PC-9 (cell line): ENCODE data around the gene MICAL2. TPM values are rescaled to one million over a fixed set of nuclear protein-coding genes. Genes with fewer than 3 reads are reported as not detected.

Source experiments
- BruUV-seq: library from RNA; stranded (reverse); fragments of 400-500 nt; replicated peaks from 2 replicates; lab custom pipeline; 2021; lab: Mats Ljungman, UMichigan
- CTCF ChIA-PET: fragments of 300-600 bp; sonication (Branson Sonifier 250); formaldehyde crosslinking; loops from one replicate; lab custom pipeline; 2022; ENCODE audit warnings: antibody characterized with exemption; lab: Charles Lee
- POLR2A ChIA-PET: fragments of 300-600 bp; sonication (Branson Sonifier 250); formaldehyde crosslinking; loops from one replicate; lab custom pipeline; 2022; ENCODE audit warnings: antibody characterized with exemption; ENCODE audit not compliant: unreplicated experiment; lab: Charles Lee
- DNase-seq, 2 experiments: peaks; one replicate each; pipeline versions ENCODE4 v3.0.0 to v3.0.0-alpha.2; 2015 to 2022; ENCODE audit warnings: mixed read lengths in 1 of 2
- H2AFZ ChIP-seq: fragments of 200-600 bp; sonication (generic); 2 replicates; pipeline ENCODE4 v1.8.1; 2017; ENCODE audit warnings: antibody characterized with exemption
- H3F3A ChIP-seq: fragments of 200-600 bp; sonication (generic); 2 replicates; pipeline ENCODE4 v1.8.1; 2017; ENCODE audit warnings: antibody characterized with exemption, mild to moderate bottlenecking, low read depth; ENCODE audit not compliant: insufficient read depth
- H3K27ac ChIP-seq: fragments of 200-600 bp; sonication (generic); 2 replicates; pipeline ENCODE4 v1.6.1; 2016; ENCODE audit warnings: mixed run types
- H3K27me3 ChIP-seq: fragments of 200-600 bp; sonication (generic); 2 replicates; pipeline ENCODE4 v1.6.1; 2016; ENCODE audit warnings: low read depth, mixed run types; ENCODE audit not compliant: insufficient read depth
- H3K36me3 ChIP-seq: fragments of 200-600 bp; sonication (generic); 2 replicates; pipeline ENCODE4 v1.6.1; 2016; ENCODE audit warnings: low read depth, mixed run types
- H3K4me1 ChIP-seq: fragments of 200-600 bp; sonication (generic); replicated peaks from 2 replicates; pipeline ENCODE4 v1.6.1; 2016; ENCODE audit warnings: mixed run types; ENCODE audit not compliant: insufficient read depth
- H3K4me2 ChIP-seq: fragments of 200-600 bp; sonication (generic); 2 replicates; pipeline ENCODE4 v1.6.1; 2017; ENCODE audit warnings: mixed run types
- H3K4me3 ChIP-seq: fragments of 200-600 bp; sonication (generic); 2 replicates; pipeline ENCODE4 v1.6.1; 2016; ENCODE audit warnings: mixed run types
- H3K79me2 ChIP-seq: fragments of 200-600 bp; sonication (generic); 2 replicates; pipeline ENCODE4 v1.6.1; 2017; ENCODE audit warnings: low read depth, mixed run types
- H3K9me2 ChIP-seq: fragments of 200-600 bp; sonication (generic); 2 replicates; pipeline ENCODE4 v1.8.1; 2017; ENCODE audit warnings: mild to moderate bottlenecking; ENCODE audit not compliant: insufficient read depth
- H3K9me3 ChIP-seq: fragments of 200-600 bp; sonication (generic); 2 replicates; pipeline ENCODE4 v1.8.1; 2016; ENCODE audit warnings: low read depth; ENCODE audit not compliant: insufficient read depth
- H4K20me1 ChIP-seq: fragments of 200-600 bp; sonication (generic); 2 replicates; pipeline ENCODE4 v1.8.1; 2017; ENCODE audit not compliant: insufficient read depth
- EZH2 ChIP-seq: fragments of 200-600 bp; sonication (generic); IDR thresholded peaks from 2 replicates; pipeline ENCODE4 v1.8.0; 2017; ENCODE audit warnings: antibody characterized with exemption, low read depth
- intact Hi-C: fragments of 100-400 bp; cut with micrococcal nuclease; formaldehyde crosslinking; loops from one replicate; pipeline ENCODE4 v1.10.0; 2022; ENCODE audit not compliant: unreplicated experiment
- total RNA-seq: library from RNA; stranded (reverse); gene quantifications from 2 replicates; pipeline ENCODE4 v1.2.3, GENCODE V29; 2021
- TF ChIP-seq, protein P1 (sequence below): fragments of 200-600 bp; sonication (generic); conservative IDR thresholded peaks from 2 replicates; pipeline ENCODE4 v1.6.1; 2017; ENCODE audit warnings: mixed run types, antibody characterized with exemption, mild to moderate bottlenecking, moderate library complexity

MICAL2 gene
- total RNA-seq, 1 experiment from 2014 or later: 32.4 TPM

DNA sequence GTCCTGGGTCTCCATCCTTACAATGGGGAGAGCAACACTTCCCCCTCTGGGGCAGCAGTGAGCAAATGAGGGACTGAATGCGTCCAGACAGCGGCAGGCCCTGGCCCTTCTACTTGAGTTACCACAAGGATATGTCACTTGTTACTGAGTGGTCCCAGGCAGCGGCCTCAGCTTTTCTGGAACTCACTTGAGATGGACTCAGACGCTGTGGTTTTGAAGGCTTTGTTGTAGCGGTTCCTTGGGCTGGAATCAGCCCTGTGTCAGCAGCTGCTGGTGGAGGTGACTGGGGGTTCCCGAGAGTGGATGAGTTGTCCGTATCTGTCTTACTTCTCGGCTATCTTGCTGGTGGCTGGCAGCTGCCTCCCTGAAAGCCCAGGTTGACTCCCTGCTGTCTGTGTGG is 77.0 kb downstream of the MICAL2 start:
- TF ChIP-seq, protein P1, sequence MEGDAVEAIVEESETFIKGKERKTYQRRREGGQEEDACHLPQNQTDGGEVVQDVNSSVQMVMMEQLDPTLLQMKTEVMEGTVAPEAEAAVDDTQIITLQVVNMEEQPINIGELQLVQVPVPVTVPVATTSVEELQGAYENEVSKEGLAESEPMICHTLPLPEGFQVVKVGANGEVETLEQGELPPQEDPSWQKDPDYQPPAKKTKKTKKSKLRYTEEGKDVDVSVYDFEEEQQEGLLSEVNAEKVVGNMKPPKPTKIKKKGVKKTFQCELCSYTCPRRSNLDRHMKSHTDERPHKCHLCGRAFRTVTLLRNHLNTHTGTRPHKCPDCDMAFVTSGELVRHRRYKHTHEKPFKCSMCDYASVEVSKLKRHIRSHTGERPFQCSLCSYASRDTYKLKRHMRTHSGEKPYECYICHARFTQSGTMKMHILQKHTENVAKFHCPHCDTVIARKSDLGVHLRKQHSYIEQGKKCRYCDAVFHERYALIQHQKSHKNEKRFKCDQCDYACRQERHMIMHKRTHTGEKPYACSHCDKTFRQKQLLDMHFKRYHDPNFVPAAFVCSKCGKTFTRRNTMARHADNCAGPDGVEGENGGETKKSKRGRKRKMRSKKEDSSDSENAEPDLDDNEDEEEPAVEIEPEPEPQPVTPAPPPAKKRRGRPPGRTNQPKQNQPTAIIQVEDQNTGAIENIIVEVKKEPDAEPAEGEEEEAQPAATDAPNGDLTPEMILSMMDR: no peak
- no peak for TF ChIP-seq EZH2
- Histone ChIP-seq H4K20me1 (no peaks in the 10 kb centered on the region), H3K27me3 (no peaks in the 10 kb centered on the region), H3K4me2 (no peak overlapping the region), H2AFZ (no peak overlapping the region), H3K9me3 (no peaks in the 10 kb centered on the region), H3K79me2 (peaks cover 9% of the 10 kb centered on the region), H3K9me2 (no peaks in the 10 kb centered on the region), H3K4me3 (no peak overlapping the region), H3K36me3 (0 out of 2 replicates have a peak, but pooled peaks cover 5% of the 10 kb centered on the region), H3K4me1 (peaks cover 24% of the 10 kb centered on the region), H3F3A (peaks cover 36% of the 10 kb centered on the region), H3K27ac (no peak overlapping the region)
- intact Hi-C loops: no loop called here
- POLR2A ChIA-PET: no interaction called here
- CTCF ChIA-PET: no interaction called here
- BruUV-seq: no TSS peak
- DNase-seq: no peak

DNA sequence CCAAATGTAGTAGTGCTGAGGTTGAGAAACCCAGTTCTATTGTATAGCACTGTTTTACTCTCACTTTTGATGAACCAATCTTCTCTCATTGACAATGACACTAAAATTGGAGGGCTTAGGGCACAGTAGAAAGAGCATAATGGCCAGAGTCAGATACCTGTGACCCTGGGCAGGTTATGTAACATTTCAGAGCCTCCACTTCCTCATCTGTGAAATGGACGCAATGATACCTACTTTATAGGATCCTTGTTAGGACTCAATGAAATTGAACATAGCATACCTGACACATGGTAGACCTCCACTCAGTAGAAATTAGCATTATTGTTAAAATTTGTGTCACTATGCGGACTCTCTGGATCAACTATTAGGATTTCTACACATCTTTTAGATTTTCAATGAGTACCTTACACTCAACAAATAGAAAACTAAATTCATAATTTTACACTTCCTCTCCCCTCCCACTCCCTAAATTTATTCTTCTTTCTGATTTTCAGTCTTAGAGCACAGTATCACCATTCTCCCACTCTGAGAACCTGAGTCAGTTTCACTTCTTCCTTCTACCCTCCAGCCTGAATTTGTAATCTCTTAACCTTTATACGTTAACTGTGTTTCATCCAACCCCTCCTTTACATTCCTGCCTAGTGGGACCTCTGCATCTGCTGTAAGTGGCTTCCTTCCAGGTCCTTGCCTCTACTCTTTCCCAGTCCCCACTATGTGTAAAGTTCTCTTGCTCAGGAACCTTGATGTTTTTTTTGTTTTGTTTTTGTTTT is 78.3 kb downstream of the MICAL2 start:
- Histone ChIP-seq H3K9me2 (no peaks in the 10 kb centered on the region), H3K27ac (no peak overlapping the region), H3K79me2 (peaks cover 8% of the 10 kb centered on the region), H3K36me3 (0 out of 2 replicates have a peak, but pooled peaks cover 5% of the 10 kb centered on the region), H3K4me3 (no peak overlapping the region), H3K27me3 (no peaks in the 10 kb centered on the region), H3K9me3 (no peaks in the 10 kb centered on the region), H3K4me1 (peaks cover 11% of the 10 kb centered on the region), H4K20me1 (no peaks in the 10 kb centered on the region), H3K4me2 (no peak overlapping the region), H3F3A (peaks cover 24% of the 10 kb centered on the region), H2AFZ (no peak overlapping the region)
- BruUV-seq: no TSS peak
- intact Hi-C loops: no loop called here
- DNase-seq: no peak
- TF ChIP-seq, protein P1: no peak
- no peak for TF ChIP-seq EZH2
- CTCF ChIA-PET: no interaction called here
- POLR2A ChIA-PET: no interaction called here

DNA sequence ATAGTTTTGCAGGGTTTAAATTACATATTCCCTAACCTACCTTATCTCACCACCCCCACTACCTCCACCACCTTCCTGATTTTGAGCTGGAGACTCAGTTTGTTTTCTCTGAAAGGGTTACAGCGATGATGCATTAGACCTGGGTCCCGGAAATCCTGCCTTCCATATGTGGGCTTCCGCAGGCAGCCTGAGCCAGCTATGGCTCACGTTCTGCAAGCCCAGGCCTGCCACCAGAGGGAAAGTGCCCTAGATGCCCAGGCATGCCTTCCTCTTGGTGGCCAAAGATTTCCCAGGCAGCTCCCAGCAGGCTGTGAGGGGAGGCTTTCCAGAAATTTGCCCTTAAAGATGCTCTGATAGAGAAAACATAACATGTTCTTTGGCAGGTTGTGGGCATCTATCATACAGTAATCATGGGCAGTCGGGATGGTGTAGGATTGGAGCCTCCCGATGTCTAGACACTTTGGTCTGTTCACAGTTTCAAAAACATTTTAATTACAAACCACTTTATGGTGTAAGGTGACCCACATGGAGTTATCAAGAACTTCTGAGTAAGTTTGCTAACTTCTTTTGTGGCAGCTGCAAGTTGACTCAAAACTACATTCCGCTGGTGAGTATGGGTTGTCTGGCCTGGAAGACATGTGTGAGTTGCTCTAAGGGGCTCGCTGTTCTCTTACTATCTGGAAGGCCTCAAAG is 79.3 kb downstream of the MICAL2 start:
- CTCF ChIA-PET: interaction anchor here (0.6 kb wide), 1 partner anchor 63 kb away, joined by 3 read pairs; no protein-coding TSS in a partner anchor
- Histone ChIP-seq H2AFZ (no peak overlapping the region), H3K79me2 (peaks cover 4% of the 10 kb centered on the region; the same call in 1 of the 2 replicates), H3K4me2 (no peak overlapping the region), H3K9me3 (no peaks in the 10 kb centered on the region), H3K27ac (no peak overlapping the region), H3K4me1 (peaks cover 1% of the 10 kb centered on the region), H3F3A (peaks cover 14% of the 10 kb centered on the region; the same call in 1 of the 2 replicates), H3K4me3 (no peak overlapping the region), H3K27me3 (no peaks in the 10 kb centered on the region), H4K20me1 (no peaks in the 10 kb centered on the region), H3K9me2 (no peaks in the 10 kb centered on the region), H3K36me3 (0 out of 2 replicates have a peak, but pooled peaks cover 5% of the 10 kb centered on the region)
- DNase-seq: peak in 1 of 2 experiments; percentile 15
- no TSS peak for BruUV-seq
- intact Hi-C loops: no loop called here
- TF ChIP-seq, protein P1: no peak
- TF ChIP-seq EZH2: no peak
- POLR2A ChIA-PET: no interaction called here
